Astrocyte (in vitro differentiated cells and primary cell): ENCODE measurements around the gene OPRL1. TPM values are rescaled to one million over a fixed set of nuclear protein-coding genes. Genes with fewer than 3 reads are reported as not detected.
A peak's percentile ranks its signal among the peaks of the same experiment; 100 is the strongest.

Experiments
- DNase-seq: peaks from one replicate; pipeline ENCODE4 v3.0.0-alpha.2; 2010; ENCODE audit warnings: low read depth
- FAIRE-seq: peaks from 2 replicates; lab custom pipeline; 2011; peaks lifted over from hg19 to GRCh38; lab: Jason Lieb, UNC
- H2AFZ ChIP-seq: 2 replicates; pipeline ENCODE4 v1.6.0; 2012; ENCODE audit warnings: low read depth, low read length, inconsistent platforms
- H3K27ac ChIP-seq: 2 replicates; pipeline ENCODE4 v1.5.1; 2011; ENCODE audit warnings: low read depth, low read length, inconsistent platforms
- H3K27me3 ChIP-seq: 2 replicates; pipeline ENCODE4 v1.6.0; 2011; ENCODE audit warnings: low read length, inconsistent platforms; ENCODE audit not compliant: insufficient read depth
- H3K36me3 ChIP-seq: 2 replicates; pipeline ENCODE4 v1.5.1; 2011; ENCODE audit warnings: low read length, inconsistent platforms; ENCODE audit not compliant: insufficient read depth
- H3K4me1 ChIP-seq: 2 replicates; pipeline ENCODE4 v1.5.1; 2011; ENCODE audit warnings: low read length, inconsistent platforms; ENCODE audit not compliant: insufficient read depth
- H3K4me2 ChIP-seq: 2 replicates; pipeline ENCODE4 v1.6.0; 2012; ENCODE audit warnings: low read length, inconsistent platforms
- H3K4me3 ChIP-seq: 2 replicates; pipeline ENCODE4 v1.5.1; 2011; ENCODE audit warnings: low read depth, mild to moderate bottlenecking, low read length, inconsistent platforms; ENCODE audit not compliant: insufficient read depth
- H3K79me2 ChIP-seq: 2 replicates; pipeline ENCODE4 v1.6.0; 2012; ENCODE audit warnings: mild to moderate bottlenecking, low read length, inconsistent platforms; ENCODE audit not compliant: insufficient read depth
- H3K9ac ChIP-seq: 2 replicates; pipeline ENCODE4 v1.6.0; 2012; ENCODE audit warnings: mild to moderate bottlenecking, low read length, inconsistent platforms
- H3K9me3 ChIP-seq: 2 replicates; pipeline ENCODE4 v1.5.1; 2012; ENCODE audit warnings: low read depth, mild to moderate bottlenecking, low read length, inconsistent platforms; ENCODE audit not compliant: insufficient read depth
- H4K20me1 ChIP-seq: 2 replicates; pipeline ENCODE4 v1.6.0; 2012; ENCODE audit warnings: low read length, inconsistent platforms; ENCODE audit not compliant: insufficient read depth
- H3K27ac Mint-ChIP-seq: one replicate; pipeline ENCODE4 v1.8.0; 2021; ENCODE audit warnings: mild to moderate bottlenecking, mixed read lengths; ENCODE audit not compliant: unreplicated experiment
- H3K27me3 Mint-ChIP-seq: one replicate; pipeline ENCODE4 v1.8.0; 2021; ENCODE audit warnings: low read depth, mixed read lengths; ENCODE audit not compliant: unreplicated experiment
- H3K36me3 Mint-ChIP-seq: one replicate; pipeline ENCODE4 v1.8.0; 2021; ENCODE audit warnings: low read depth, mixed read lengths; ENCODE audit not compliant: unreplicated experiment
- H3K4me1 Mint-ChIP-seq: one replicate; pipeline ENCODE4 v1.8.0; 2021; ENCODE audit warnings: low read depth, mixed read lengths; ENCODE audit not compliant: unreplicated experiment
- H3K4me3 Mint-ChIP-seq: one replicate; pipeline ENCODE4 v1.8.0; 2021; ENCODE audit warnings: mild to moderate bottlenecking, moderate library complexity, mixed read lengths; ENCODE audit not compliant: unreplicated experiment
- H3K9me3 Mint-ChIP-seq: one replicate; pipeline ENCODE4 v1.8.0; 2021; ENCODE audit warnings: mild to moderate bottlenecking, mixed read lengths; ENCODE audit not compliant: unreplicated experiment
- EZH2 ChIP-seq: IDR thresholded peaks from 2 replicates; pipeline ENCODE4 v1.6.1; 2012; ENCODE audit warnings: mild to moderate bottlenecking, low read length, inconsistent platforms; ENCODE audit not compliant: insufficient read depth
- total RNA-seq: library from RNA; stranded (reverse); gene quantifications from 2 replicates; pipeline ENCODE4 v1.2.1, GENCODE V29; 2021
- TF ChIP-seq, protein P1 (sequence below): IDR thresholded peaks from 2 replicates; pipeline ENCODE4 v1.5.1; 2011; ENCODE audit warnings: low read depth, mild to moderate bottlenecking, inconsistent platforms, low read length, moderate library complexity; ENCODE audit not compliant: insufficient read depth

Gene OPRL1
- total RNA-seq, 1 donor from 2014 or later: 2.8 TPM

DNA sequence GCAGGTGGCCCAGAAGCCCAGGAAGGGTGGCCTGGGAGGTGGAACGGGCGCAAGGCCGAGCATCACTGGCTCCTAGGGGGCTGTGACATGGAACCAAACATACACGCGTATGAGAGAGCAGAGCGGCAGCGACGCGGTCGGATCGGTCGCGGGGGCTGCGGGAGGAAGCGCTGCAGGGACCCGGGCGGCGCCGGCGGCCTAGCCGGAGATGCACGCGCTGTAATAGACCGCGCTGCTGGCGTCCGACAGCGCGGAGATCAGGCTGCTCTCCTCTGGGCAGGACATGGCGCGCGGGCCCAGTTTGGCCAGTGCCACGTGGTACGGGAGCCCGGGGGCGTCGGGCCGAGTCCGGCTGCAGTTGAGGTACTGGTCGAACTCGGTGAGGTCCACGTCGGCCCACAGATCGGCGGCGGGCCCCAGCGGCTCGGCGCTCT is 31.9 kb upstream of the OPRL1 start:
- DNase-seq (no peak), FAIRE-seq (no peak)
- Histone ChIP-seq H3K4me3 (no peak overlapping the region), H3K27ac (no peak overlapping the region), H3K36me3 (no peaks in the 10 kb centered on the region), H3K79me2 (no peaks in the 10 kb centered on the region), H2AFZ (no peak overlapping the region), H4K20me1 (peaks cover 12% of the 10 kb centered on the region), H3K27me3 (peaks cover 47% of the 10 kb centered on the region), H3K4me2 (peak overlapping the region; percentile 8), H3K9me3 (no peaks in the 10 kb centered on the region), H3K4me1 (peaks cover 2% of the 10 kb centered on the region), H3K9ac (no peak overlapping the region)
- H3K4me3 Mint-ChIP-seq: no peak overlapping the region
- no peak overlapping the region for H3K27ac Mint-ChIP-seq
- H3K9me3 Mint-ChIP-seq: no peaks in the 10 kb centered on the region
- peak; percentile 98 for TF ChIP-seq EZH2
- TF ChIP-seq, protein P1, sequence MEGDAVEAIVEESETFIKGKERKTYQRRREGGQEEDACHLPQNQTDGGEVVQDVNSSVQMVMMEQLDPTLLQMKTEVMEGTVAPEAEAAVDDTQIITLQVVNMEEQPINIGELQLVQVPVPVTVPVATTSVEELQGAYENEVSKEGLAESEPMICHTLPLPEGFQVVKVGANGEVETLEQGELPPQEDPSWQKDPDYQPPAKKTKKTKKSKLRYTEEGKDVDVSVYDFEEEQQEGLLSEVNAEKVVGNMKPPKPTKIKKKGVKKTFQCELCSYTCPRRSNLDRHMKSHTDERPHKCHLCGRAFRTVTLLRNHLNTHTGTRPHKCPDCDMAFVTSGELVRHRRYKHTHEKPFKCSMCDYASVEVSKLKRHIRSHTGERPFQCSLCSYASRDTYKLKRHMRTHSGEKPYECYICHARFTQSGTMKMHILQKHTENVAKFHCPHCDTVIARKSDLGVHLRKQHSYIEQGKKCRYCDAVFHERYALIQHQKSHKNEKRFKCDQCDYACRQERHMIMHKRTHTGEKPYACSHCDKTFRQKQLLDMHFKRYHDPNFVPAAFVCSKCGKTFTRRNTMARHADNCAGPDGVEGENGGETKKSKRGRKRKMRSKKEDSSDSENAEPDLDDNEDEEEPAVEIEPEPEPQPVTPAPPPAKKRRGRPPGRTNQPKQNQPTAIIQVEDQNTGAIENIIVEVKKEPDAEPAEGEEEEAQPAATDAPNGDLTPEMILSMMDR: no peak
- peaks cover 8% of the 10 kb centered on the region for H3K4me1 Mint-ChIP-seq
- no peaks in the 10 kb centered on the region for H3K36me3 Mint-ChIP-seq
- peaks cover 48% of the 10 kb centered on the region for H3K27me3 Mint-ChIP-seq

DNA sequence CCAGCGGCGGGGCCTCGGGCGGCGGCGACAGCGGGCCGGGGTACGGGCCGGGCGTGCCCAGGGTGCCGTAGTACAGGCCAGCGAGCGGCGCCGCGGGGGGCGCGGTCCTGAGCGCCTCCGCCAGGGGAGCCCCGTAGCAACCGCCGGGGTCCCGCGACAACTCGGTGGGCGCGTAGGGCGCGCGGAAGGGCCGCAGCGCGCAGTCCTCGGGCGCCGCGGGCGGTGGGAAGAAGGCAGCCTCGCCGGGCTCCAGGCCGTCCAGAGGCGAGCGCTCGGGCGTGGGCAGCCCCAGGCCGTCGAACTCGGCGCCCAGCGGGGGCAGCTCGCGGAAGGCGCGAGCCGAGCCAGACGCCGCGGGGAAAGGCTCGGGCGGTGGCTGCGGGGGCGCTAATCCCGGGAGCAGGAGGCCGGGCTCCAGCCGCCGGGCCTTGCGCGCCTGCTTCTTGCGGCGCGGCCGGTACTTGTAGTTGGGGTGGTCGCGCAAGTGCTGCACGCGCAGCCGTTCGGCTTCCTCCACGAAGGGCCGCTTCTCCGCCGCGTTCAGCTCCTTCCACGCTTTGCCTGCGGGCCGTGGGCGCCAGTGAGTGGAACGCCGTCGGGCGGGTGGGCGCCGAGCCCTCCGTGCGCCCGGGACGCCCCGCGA is 31.4 kb upstream of the OPRL1 start:
- FAIRE-seq (no peak), DNase-seq (no peak)
- Mint-ChIP-seq H3K27me3 (peaks cover 48% of the 10 kb centered on the region), H3K4me3 (no peak overlapping the region), H3K27ac (no peak overlapping the region), H3K9me3 (no peaks in the 10 kb centered on the region), H3K36me3 (no peaks in the 10 kb centered on the region), H3K4me1 (peaks cover 8% of the 10 kb centered on the region)
- H3K9ac ChIP-seq: no peak overlapping the region
- no peak overlapping the region for H3K4me3 ChIP-seq
- peaks cover 2% of the 10 kb centered on the region for H3K4me1 ChIP-seq
- H3K9me3 ChIP-seq: no peaks in the 10 kb centered on the region
- no peak overlapping the region for H3K4me2 ChIP-seq
- TF ChIP-seq EZH2: peak; percentile 96
- TF ChIP-seq, protein P1: no peak
- H3K79me2 ChIP-seq: no peaks in the 10 kb centered on the region
- H3K27me3 ChIP-seq: peaks cover 45% of the 10 kb centered on the region
- no peak overlapping the region for H3K27ac ChIP-seq
- H3K36me3 ChIP-seq: no peaks in the 10 kb centered on the region
- peaks cover 12% of the 10 kb centered on the region for H4K20me1 ChIP-seq
- H2AFZ ChIP-seq: no peak overlapping the region

GRCh38 chr20:64049060-64049877 is 30.6 kb upstream of the OPRL1 start, which contains the start of gene SOX18:
Gene SOX18 (minus strand): TSS chr20:64049639. CDS start chr20:64049516, 123 bp downstream.
- Histone ChIP-seq H4K20me1 (peaks cover 12% of the 10 kb centered on the region), H3K4me3 (no peak within 1 kb of the TSS), H3K36me3 (no peaks in the 10 kb centered on the region), H2AFZ (no peak within 1 kb of the TSS), H3K27ac (no peak within 1 kb of the TSS), H3K9me3 (no peaks in the 10 kb centered on the region), H3K79me2 (no peaks in the 10 kb centered on the region), H3K9ac (no peak within 1 kb of the TSS), H3K4me1 (peaks cover 2% of the 10 kb centered on the region), H3K4me2 (peak within 1 kb of the TSS; percentile 44), H3K27me3 (peaks cover 40% of the 10 kb centered on the region)
- TF ChIP-seq, protein P1: no peak
- TF ChIP-seq EZH2: no peak
- H3K4me3 Mint-ChIP-seq: no peak within 1 kb of the TSS
- FAIRE-seq: no peak
- peaks cover 45% of the 10 kb centered on the region for H3K27me3 Mint-ChIP-seq
- peaks cover 8% of the 10 kb centered on the region for H3K4me1 Mint-ChIP-seq
- H3K27ac Mint-ChIP-seq: no peak within 1 kb of the TSS
- H3K36me3 Mint-ChIP-seq: no peaks in the 10 kb centered on the region
- no peak for DNase-seq
- H3K9me3 Mint-ChIP-seq: no peaks in the 10 kb centered on the region
